ENCODE measurements around the gene NCOA3.

Gene NCOA3

GRCh38 chr20:47572105-47572729, 70.5 kb downstream of the NCOA3 start:
- no peak overlapping the region for H3K4me2 ChIP-seq (ENCODE audit: low read length, poor library complexity, severe bottlenecking)
- H2AK5ac ChIP-seq (ENCODE audit: low read length, severe bottlenecking) = no peak overlapping the region
- H2BK5ac ChIP-seq (ENCODE audit: low read depth, low read length, poor library complexity, severe bottlenecking) = no peak overlapping the region
- no peak overlapping the region for H3K18ac ChIP-seq (ENCODE audit: low read depth in 1 of 2, low read length in 2 of 2)
- H4K91ac ChIP-seq (ENCODE audit: low read length) = no peak overlapping the region
- H3K27me3 ChIP-seq (ENCODE audit: control insufficient read depth in 1 of 2, insufficient read depth in 1 of 2, low read length in 2 of 2) = no peaks in the 10 kb centered on the region
- no peak overlapping the region for H3K9ac ChIP-seq (ENCODE audit: low read length)
- no peak overlapping the region for H3K23ac ChIP-seq (ENCODE audit: low read length in 2 of 2)
- H2BK12ac ChIP-seq (ENCODE audit: low read length in 2 of 2) = no peak overlapping the region
- H3K79me1 ChIP-seq (replicated peaks; ENCODE audit: low read length, poor library complexity, severe bottlenecking) = peaks cover 29% of the 10 kb centered on the region
- no peak overlapping the region for H3K4ac ChIP-seq (ENCODE audit: low read depth in 1 of 2, low read length in 2 of 2)
- H2AFZ ChIP-seq (ENCODE audit: low read depth, low read length) = no peak overlapping the region
- H2BK15ac ChIP-seq (ENCODE audit: low read depth, poor library complexity, severe bottlenecking) = no peak overlapping the region
- H4K8ac ChIP-seq (ENCODE audit: low read length) = no peak overlapping the region
- H3K4me1 ChIP-seq (ENCODE audit: control insufficient read depth, insufficient read depth, low read depth, low read length) = peaks cover 6% of the 10 kb centered on the region
- DNase-seq = no peak
- no peak overlapping the region for H3K14ac ChIP-seq (ENCODE audit: low read length in 2 of 2)
- H3K27ac ChIP-seq (ENCODE audit: low read length, poor library complexity, severe bottlenecking) = no peak overlapping the region
- WGBS = 98% methylated on average over 6 of the region's 6 CpGs
- peaks cover 6 to 11% of the 10 kb centered on the region in 2 experiments for H3K36me3 ChIP-seq (ENCODE audit: control insufficient read depth in 1 of 2, insufficient read depth in 2 of 2, low read depth in 1 of 2, low read length in 2 of 2)
- no peak overlapping the region for H2BK120ac ChIP-seq (ENCODE audit: low read depth, low read length)
- H3K9me3 ChIP-seq (ENCODE audit: control insufficient read depth, low read length) = peaks cover 5% of the 10 kb centered on the region
- no peak overlapping the region for H3K4me3 ChIP-seq (ENCODE audit: insufficient read depth in 1 of 2, low read depth in 1 of 2, low read length in 2 of 2)

GRCh38 chr20:47573559-47573958, 71.9 kb downstream of the NCOA3 start:
- H3K9me3 ChIP-seq (ENCODE audit: control insufficient read depth, low read length) = peaks cover 5% of the 10 kb centered on the region

DNA sequence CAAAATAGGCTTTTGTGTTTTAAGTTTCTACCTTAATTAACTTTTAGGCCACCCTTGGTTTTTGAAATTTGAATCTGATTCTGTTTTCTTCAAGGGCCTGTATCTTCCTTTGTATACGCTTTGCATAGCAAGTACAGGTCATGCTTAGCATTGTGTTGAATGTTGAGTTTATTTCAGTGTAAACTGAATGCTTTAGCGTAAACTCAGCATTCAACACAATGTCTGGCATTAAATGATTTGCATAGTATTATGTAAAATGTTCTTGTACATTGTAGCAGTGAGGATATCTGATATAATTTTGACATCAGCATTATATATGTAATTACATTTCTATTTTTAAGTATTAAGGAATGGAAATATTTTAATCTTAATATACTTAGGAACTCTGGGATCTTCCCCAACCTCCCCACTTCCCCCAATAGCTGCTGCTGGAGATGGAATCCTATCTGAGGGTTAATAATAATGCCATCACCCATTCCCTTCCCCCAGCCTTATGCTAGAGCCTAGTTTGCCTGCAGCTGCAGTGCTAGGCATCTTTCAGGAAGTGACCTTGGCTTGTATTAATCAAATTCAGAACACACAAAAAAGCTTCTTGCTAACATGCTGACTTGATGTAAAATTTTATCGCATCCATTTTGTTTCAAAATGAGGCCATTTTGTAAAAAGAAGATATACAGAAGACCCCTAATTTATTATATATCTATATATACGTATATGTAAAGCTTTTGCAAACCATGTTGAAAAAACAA, 73.1 kb downstream of the NCOA3 start:
- Histone ChIP-seq H3K4me1 (ENCODE audit: control insufficient read depth, insufficient read depth, low read depth, low read length) (peaks cover 3% of the 10 kb centered on the region), H2BK12ac (ENCODE audit: low read length in 2 of 2) (no peak overlapping the region), H3K4me2 (ENCODE audit: low read length, poor library complexity, severe bottlenecking) (no peak overlapping the region), H3K23ac (ENCODE audit: low read length in 2 of 2) (no peak overlapping the region), H4K8ac (ENCODE audit: low read length) (no peak overlapping the region), H3K27me3 (ENCODE audit: control insufficient read depth in 1 of 2, insufficient read depth in 1 of 2, low read length in 2 of 2) (no peaks in the 10 kb centered on the region), H3K79me1 (replicated peaks; ENCODE audit: low read length, poor library complexity, severe bottlenecking) (peaks cover 33% of the 10 kb centered on the region), H3K14ac (ENCODE audit: low read length in 2 of 2) (no peak overlapping the region), H2BK15ac (ENCODE audit: low read depth, poor library complexity, severe bottlenecking) (no peak overlapping the region), H2BK120ac (ENCODE audit: low read depth, low read length) (no peak overlapping the region), H4K91ac (ENCODE audit: low read length) (no peak overlapping the region), H3K4ac (ENCODE audit: low read depth in 1 of 2, low read length in 2 of 2) (no peak overlapping the region), H2BK5ac (ENCODE audit: low read depth, low read length, poor library complexity, severe bottlenecking) (no peak overlapping the region), H3K4me3 (ENCODE audit: insufficient read depth in 1 of 2, low read depth in 1 of 2, low read length in 2 of 2) (no peak overlapping the region), H2AFZ (ENCODE audit: low read depth, low read length) (no peak overlapping the region), H3K27ac (ENCODE audit: low read length, poor library complexity, severe bottlenecking) (no peak overlapping the region), H3K9ac (ENCODE audit: low read length) (no peak overlapping the region), H3K36me3 (ENCODE audit: control insufficient read depth in 1 of 2, insufficient read depth in 2 of 2, low read depth in 1 of 2, low read length in 2 of 2) (peaks cover 6 to 11% of the 10 kb centered on the region in 2 experiments), H3K9me3 (ENCODE audit: control insufficient read depth, low read length) (peaks cover 5% of the 10 kb centered on the region), H2AK5ac (ENCODE audit: low read length, severe bottlenecking) (no peak overlapping the region), H3K18ac (ENCODE audit: low read depth in 1 of 2, low read length in 2 of 2) (no peak overlapping the region)
- peak; percentile 26 for DNase-seq
- whole genome bisulfite sequencing = 96% methylated on average over 2 of the region's 4 CpGs

More at GRCh38 chr20:47573559-47573958, 71.9 kb downstream of the NCOA3 start:
- 58% methylated on average over 2 of the region's 3 CpGs for WGBS
- Histone ChIP-seq H4K91ac (ENCODE audit: low read length) (no peak overlapping the region), H3K4ac (ENCODE audit: low read depth in 1 of 2, low read length in 2 of 2) (no peak overlapping the region), H3K4me2 (ENCODE audit: low read length, poor library complexity, severe bottlenecking) (no peak overlapping the region), H3K27me3 (ENCODE audit: control insufficient read depth in 1 of 2, insufficient read depth in 1 of 2, low read length in 2 of 2) (no peaks in the 10 kb centered on the region), H3K36me3 (ENCODE audit: control insufficient read depth in 1 of 2, insufficient read depth in 2 of 2, low read depth in 1 of 2, low read length in 2 of 2) (peaks cover 6 to 11% of the 10 kb centered on the region in 2 experiments), H2BK120ac (ENCODE audit: low read depth, low read length) (no peak overlapping the region), H3K9ac (ENCODE audit: low read length) (no peak overlapping the region), H3K14ac (ENCODE audit: low read length in 2 of 2) (no peak overlapping the region), H2BK15ac (ENCODE audit: low read depth, poor library complexity, severe bottlenecking) (no peak overlapping the region), H3K18ac (ENCODE audit: low read depth in 1 of 2, low read length in 2 of 2) (no peak overlapping the region), H3K4me1 (ENCODE audit: control insufficient read depth, insufficient read depth, low read depth, low read length) (peaks cover 2% of the 10 kb centered on the region), H3K27ac (ENCODE audit: low read length, poor library complexity, severe bottlenecking) (no peak overlapping the region), H4K8ac (ENCODE audit: low read length) (no peak overlapping the region), H2BK12ac (ENCODE audit: low read length in 2 of 2) (no peak overlapping the region), H3K23ac (ENCODE audit: low read length in 2 of 2) (no peak overlapping the region), H3K4me3 (ENCODE audit: insufficient read depth in 1 of 2, low read depth in 1 of 2, low read length in 2 of 2) (no peak overlapping the region), H2AFZ (ENCODE audit: low read depth, low read length) (no peak overlapping the region), H2BK5ac (ENCODE audit: low read depth, low read length, poor library complexity, severe bottlenecking) (no peak overlapping the region), H3K79me1 (replicated peaks; ENCODE audit: low read length, poor library complexity, severe bottlenecking) (peaks cover 28% of the 10 kb centered on the region), H2AK5ac (ENCODE audit: low read length, severe bottlenecking) (no peak overlapping the region)
- no peak for DNase-seq

DNA sequence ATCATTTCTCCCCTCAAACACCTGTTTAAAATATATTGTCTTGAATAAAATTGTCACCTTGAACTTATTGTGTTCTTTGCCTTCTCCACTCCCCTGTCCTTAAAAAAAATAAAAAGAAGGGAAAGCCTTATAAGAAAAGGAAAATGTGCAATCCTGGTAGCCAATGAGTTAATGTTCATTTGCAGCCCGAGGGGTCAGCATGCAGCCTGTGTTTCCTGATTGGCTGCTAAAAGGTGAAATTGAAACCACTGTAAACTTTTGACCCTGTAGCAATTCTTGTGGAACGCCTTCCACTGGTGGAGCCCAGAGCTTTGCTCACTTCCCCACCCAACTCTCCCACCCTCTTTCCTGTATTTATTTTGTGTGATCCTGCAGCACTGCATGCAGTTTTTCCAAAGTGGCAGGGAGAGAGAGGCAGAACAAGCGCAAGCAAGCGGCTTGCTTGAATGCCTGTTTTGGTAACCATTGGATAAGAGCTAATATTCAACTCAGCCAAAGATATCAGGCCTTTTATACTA, 74.9 kb downstream of the NCOA3 start:
- no peak overlapping the region for H2BK15ac ChIP-seq (ENCODE audit: low read depth, poor library complexity, severe bottlenecking)
- peaks cover 2% of the 10 kb centered on the region for H3K9me3 ChIP-seq (ENCODE audit: control insufficient read depth, low read length)
- H3K27me3 ChIP-seq (ENCODE audit: control insufficient read depth in 1 of 2, insufficient read depth in 1 of 2, low read length in 2 of 2) = no peaks in the 10 kb centered on the region
- 0% methylated on average over 2 of the region's 4 CpGs for WGBS
- H3K14ac ChIP-seq (ENCODE audit: low read length in 2 of 2) = no peak overlapping the region
- DNase-seq = peak; percentile 86
- H3K36me3 ChIP-seq (ENCODE audit: control insufficient read depth in 1 of 2, insufficient read depth in 2 of 2, low read depth in 1 of 2, low read length in 2 of 2) = peaks cover 3 to 7% of the 10 kb centered on the region in 2 experiments
- H3K79me1 ChIP-seq (replicated peaks; ENCODE audit: low read length, poor library complexity, severe bottlenecking) = peaks cover 31% of the 10 kb centered on the region
- H3K9ac ChIP-seq (ENCODE audit: low read length) = peak overlapping the region; percentile 71
- H4K8ac ChIP-seq (ENCODE audit: low read length) = no peak overlapping the region
- H3K4ac ChIP-seq (ENCODE audit: low read depth in 1 of 2, low read length in 2 of 2) = no peak overlapping the region
- H3K27ac ChIP-seq (ENCODE audit: low read length, poor library complexity, severe bottlenecking) = no peak overlapping the region
- peaks cover 3% of the 10 kb centered on the region for H3K4me1 ChIP-seq (ENCODE audit: control insufficient read depth, insufficient read depth, low read depth, low read length)
- H3K4me3 ChIP-seq (ENCODE audit: insufficient read depth in 1 of 2, low read depth in 1 of 2, low read length in 2 of 2) = peak overlapping the region in 1 of 2 experiments; percentile 60
- H4K91ac ChIP-seq (ENCODE audit: low read length) = no peak overlapping the region
- no peak overlapping the region for H2AK5ac ChIP-seq (ENCODE audit: low read length, severe bottlenecking)
- no peak overlapping the region for H2BK12ac ChIP-seq (ENCODE audit: low read length in 2 of 2)
- no peak overlapping the region for H2AFZ ChIP-seq (ENCODE audit: low read depth, low read length)
- H3K18ac ChIP-seq (ENCODE audit: low read depth in 1 of 2, low read length in 2 of 2) = no peak overlapping the region
- no peak overlapping the region for H2BK5ac ChIP-seq (ENCODE audit: low read depth, low read length, poor library complexity, severe bottlenecking)
- no peak overlapping the region for H2BK120ac ChIP-seq (ENCODE audit: low read depth, low read length)
- no peak overlapping the region for H3K23ac ChIP-seq (ENCODE audit: low read length in 2 of 2)
- peak overlapping the region; percentile 56 for H3K4me2 ChIP-seq (ENCODE audit: low read length, poor library complexity, severe bottlenecking)

All from mesenchymal stem cell (in vitro differentiated cells and primary cell).